ENCODE data around the gene SMOC1.

DNA sequence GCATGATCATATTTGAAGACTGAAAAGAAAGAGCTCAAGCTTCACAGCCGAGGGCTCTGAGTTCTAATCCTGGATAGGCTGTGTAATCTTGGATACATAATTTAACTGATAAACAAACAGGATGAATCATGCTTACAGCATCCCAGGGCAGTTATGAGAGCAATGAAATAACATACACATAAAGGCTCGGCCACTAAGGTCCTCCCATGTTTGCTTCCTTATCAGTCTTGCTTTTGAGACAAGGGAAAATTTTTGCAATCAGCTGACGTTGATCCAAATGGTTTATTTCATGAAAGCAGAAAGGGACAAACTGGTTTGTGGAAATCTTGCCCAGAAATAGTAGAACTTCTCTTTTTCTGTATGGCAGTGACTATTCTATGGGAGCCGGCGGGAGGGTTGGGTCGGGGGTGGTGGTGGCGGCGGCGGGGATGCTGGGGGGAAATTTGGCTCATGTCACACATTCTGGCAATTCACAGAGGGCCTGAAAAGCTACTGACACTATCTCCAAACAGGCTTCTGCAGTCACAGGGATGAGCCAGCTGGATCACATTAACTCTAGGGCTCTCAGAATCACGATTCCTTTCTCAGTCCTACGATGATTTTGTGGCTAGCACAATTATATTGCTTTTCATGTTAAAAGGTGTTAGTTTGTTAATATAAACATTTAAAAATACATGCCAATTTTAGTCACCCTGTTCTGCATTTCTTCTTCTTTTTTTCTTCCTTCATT is 185.1 kb downstream of the SMOC1 start:
- TF ChIP-seq CTCF (conservative IDR thresholded peaks at IDR 0.05) = no peak
- no peak for TF ChIP-seq EZH2 (IDR thresholded peaks at IDR 0.05; ENCODE audit: low read depth)
